Endodermal cell (in vitro differentiated cells): ENCODE results near the gene ZNF423. TPM values are rescaled to one million over a fixed set of nuclear protein-coding genes. Genes with fewer than 3 reads are reported as not detected.

Experiments used
- DNase-seq: peaks from one replicate; pipeline ENCODE4 v3.0.0-alpha.2; 2017
- H3K27ac ChIP-seq: 2 replicates; pipeline ENCODE4 v1.5.1; 2013; ENCODE audit warnings: mild to moderate bottlenecking, low read depth, low read length, moderate library complexity
- H3K27me3 ChIP-seq: 2 replicates; pipeline ENCODE4 v1.6.1; 2013; ENCODE audit warnings: mild to moderate bottlenecking, low read length, moderate library complexity; ENCODE audit not compliant: insufficient read depth, control insufficient read depth, poor library complexity, severe bottlenecking
- H3K36me3 ChIP-seq: 2 replicates; pipeline ENCODE4 v1.7.0; 2013; ENCODE audit warnings: mild to moderate bottlenecking, low read length, moderate library complexity; ENCODE audit not compliant: control insufficient read depth, insufficient read depth
- H3K4me1 ChIP-seq: one replicate; pipeline ENCODE4 v1.7.0; 2013; ENCODE audit warnings: low read length; ENCODE audit not compliant: control insufficient read depth, insufficient read depth
- H3K4me3 ChIP-seq: 2 replicates; pipeline ENCODE4 v1.5.1; 2013; ENCODE audit warnings: mild to moderate bottlenecking, low read length, moderate library complexity
- H3K9ac ChIP-seq: 2 replicates; pipeline ENCODE4 v1.6.1; 2013; ENCODE audit warnings: mild to moderate bottlenecking, low read length, moderate library complexity; ENCODE audit not compliant: poor library complexity, severe bottlenecking; ENCODE audit errors: extremely low read depth
- H3K9me3 ChIP-seq: 2 replicates; pipeline ENCODE4 v1.6.1; 2013; ENCODE audit warnings: mild to moderate bottlenecking, low read length, moderate library complexity; ENCODE audit not compliant: control insufficient read depth
- H3K27ac Mint-ChIP-seq: 2 replicates; pipeline ENCODE4 v1.8.0; 2020; ENCODE audit warnings: mixed read lengths
- H3K27me3 Mint-ChIP-seq: 2 replicates; pipeline ENCODE4 v1.8.0; 2021; ENCODE audit warnings: mild to moderate bottlenecking, mixed read lengths; ENCODE audit not compliant: insufficient read depth
- H3K36me3 Mint-ChIP-seq: 2 replicates; pipeline ENCODE4 v1.8.0; 2020; ENCODE audit warnings: low read depth, mixed read lengths
- H3K4me1 Mint-ChIP-seq: 2 replicates; pipeline ENCODE4 v1.8.0; 2020; ENCODE audit warnings: mixed read lengths
- H3K4me3 Mint-ChIP-seq: 2 replicates; pipeline ENCODE4 v1.8.0; 2020; ENCODE audit warnings: mild to moderate bottlenecking, moderate library complexity, mixed read lengths
- H3K9me3 Mint-ChIP-seq: 2 replicates; pipeline ENCODE4 v1.8.0; 2020; ENCODE audit warnings: mild to moderate bottlenecking, mixed read lengths
- CTCF ChIP-seq: fragments of 200-600 bp; sonication (generic); conservative IDR thresholded peaks from 2 replicates; pipeline ENCODE4 v1.5.0; 2021; ENCODE audit warnings: antibody characterized with exemption, mild to moderate bottlenecking
- WGBS, 2 experiments: methylation state at CpG; one replicate each; pipeline versions ENCODE4 v1.1.5 to v1.1.7; 2013; ENCODE audit warnings: missing lambda C conversion rate in 2 of 2, mixed read lengths in 1 of 2; ENCODE audit not compliant: insufficient coverage in 1 of 2, insufficient read length in 1 of 2; 5-methylcytosine and 5-hydroxymethylcytosine counted together
- total RNA-seq, 2 donors: library from RNA; stranded (reverse); fragmentation: NEBNext Ultra II Directional in 1 of 2; extraction: Animal tissue kit (Norgen Biotek cat#: 25700) in 1 of 2; gene quantifications; 2 replicates in 1 of 2; 3 replicates in 1 of 2; pipeline ENCODE4 v1.2.1, GENCODE V29; 2021

ZNF423 gene
- total RNA-seq, 2 donors from 2014 or later: 30.3 to 41.9 TPM

- no peaks in the 10 kb centered on the region for H3K4me1 ChIP-seq
- WGBS, 2 experiments: 68 to 75% methylated on average over 11 to 14 of the region's 14 CpGs
- no peaks in the 10 kb centered on the region for H3K27me3 ChIP-seq
- H3K27me3 Mint-ChIP-seq: no peaks in the 10 kb centered on the region
- no peaks in the 10 kb centered on the region for H3K9me3 ChIP-seq
- H3K36me3 ChIP-seq: peaks cover 8% of the 10 kb centered on the region
- no peak overlapping the region for H3K27ac ChIP-seq
- TF ChIP-seq CTCF: no peak
- H3K4me3 Mint-ChIP-seq: no peak overlapping the region
- peaks cover 17% of the 10 kb centered on the region for H3K4me1 Mint-ChIP-seq
- peak overlapping the region; percentile 67 for H3K27ac Mint-ChIP-seq
- no peak overlapping the region for H3K4me3 ChIP-seq
- H3K36me3 Mint-ChIP-seq: peaks cover 14% of the 10 kb centered on the region
- no peak overlapping the region for H3K9ac ChIP-seq
- peak; percentile 84 for DNase-seq
- no peaks in the 10 kb centered on the region for H3K9me3 Mint-ChIP-seq
These were observed 280.4 kb downstream of the ZNF423 start for GRCh38 chr16:49575346-49576172.

- H3K9ac ChIP-seq: no peak overlapping the region
- no peaks in the 10 kb centered on the region for H3K9me3 ChIP-seq
- H3K27me3 ChIP-seq: no peaks in the 10 kb centered on the region
- Mint-ChIP-seq H3K4me1 (peaks cover 17% of the 10 kb centered on the region), H3K4me3 (no peak overlapping the region), H3K27me3 (no peaks in the 10 kb centered on the region), H3K27ac (peak overlapping the region; percentile 67), H3K9me3 (no peaks in the 10 kb centered on the region), H3K36me3 (peaks cover 14% of the 10 kb centered on the region)
- H3K36me3 ChIP-seq: peaks cover 8% of the 10 kb centered on the region
- H3K4me3 ChIP-seq: no peak overlapping the region
- no peaks in the 10 kb centered on the region for H3K4me1 ChIP-seq
- DNase-seq: no peak
- TF ChIP-seq CTCF: no peak
- WGBS, 2 experiments: 87 to 92% methylated on average over 9 to 12 of the region's 12 CpGs
- no peak overlapping the region for H3K27ac ChIP-seq
These were observed 281.1 kb downstream of the ZNF423 start for GRCh38 chr16:49574826-49575225.

GRCh38 chr16:49567950-49568349 is 288.0 kb downstream of the ZNF423 start:
- DNase-seq: no peak
- Mint-ChIP-seq H3K27me3 (no peaks in the 10 kb centered on the region), H3K36me3 (peaks cover 6% of the 10 kb centered on the region), H3K9me3 (no peaks in the 10 kb centered on the region), H3K4me3 (no peak overlapping the region), H3K27ac (no peak overlapping the region), H3K4me1 (peaks cover 15% of the 10 kb centered on the region)
- H3K4me1 ChIP-seq: peaks cover 13% of the 10 kb centered on the region
- no peaks in the 10 kb centered on the region for H3K9me3 ChIP-seq
- no peaks in the 10 kb centered on the region for H3K36me3 ChIP-seq
- no peaks in the 10 kb centered on the region for H3K27me3 ChIP-seq
- no peak for TF ChIP-seq CTCF
- WGBS, 2 experiments: 96% methylated on average over 1 of the region's 1 CpG; no CpG with 5 or more reads in 1 of the 2 experiments
- no peak overlapping the region for H3K4me3 ChIP-seq
- no peak overlapping the region for H3K27ac ChIP-seq
- no peak overlapping the region for H3K9ac ChIP-seq
